Endothelial cell of umbilical vein (primary cell): ENCODE results near the gene LRIG1. TPM values are rescaled to one million over a fixed set of nuclear protein-coding genes. Genes with fewer than 3 reads are reported as not detected.

Experiments
- BruUV-seq: library from RNA; stranded (reverse); fragments of 400-500 nt; replicated peaks from 2 replicates; lab custom pipeline; 2021; lab: Mats Ljungman, UMichigan
- CTCF ChIA-PET: fragments of 300-600, 350-600 bp; sonication (Branson Sonifier 250); formaldehyde crosslinking; loops from one replicate; lab custom pipeline; 2021; ENCODE audit warnings: antibody characterized with exemption, inconsistent platforms; lab: Charles Lee
- POLR2A ChIA-PET: fragments of 300-600, 350-600 bp; sonication (Branson Sonifier 250); formaldehyde crosslinking; loops from one replicate; lab custom pipeline; 2021; ENCODE audit warnings: antibody characterized with exemption, inconsistent platforms; lab: Charles Lee
- DNase-seq: peaks from one replicate; pipeline ENCODE4 v3.0.0-alpha.2; 2011; ENCODE audit warnings: low read depth, low spot score
- FAIRE-seq: peaks from 2 replicates; lab custom pipeline; 2011; peaks lifted over from hg19 to GRCh38; lab: Jason Lieb, UNC
- H2AFZ ChIP-seq: 2 replicates; pipeline ENCODE4 v1.6.0; 2012; ENCODE audit warnings: low read depth, low read length, control low read depth, inconsistent platforms
- H3K27ac ChIP-seq: 2 replicates; pipeline ENCODE4 v1.5.1; 2011; ENCODE audit warnings: low read depth, mild to moderate bottlenecking, control low read depth, low read length, moderate library complexity; ENCODE audit not compliant: insufficient read depth
- H3K27me3 ChIP-seq, 2 experiments: 2 replicates each; pipeline versions ENCODE4 v1.6.0 to v1.6.1; 2011; ENCODE audit warnings: low read length in 2 of 2, mixed read lengths in 1 of 2; ENCODE audit not compliant: control insufficient read depth in 2 of 2, insufficient read depth in 2 of 2
- H3K36me3 ChIP-seq, 2 experiments: 2 replicates in 1 of 2; 3 replicates in 1 of 2; pipeline ENCODE4 v1.5.1; 2011; ENCODE audit warnings: low read length in 2 of 2, mild to moderate bottlenecking in 1 of 2, moderate library complexity in 1 of 2; ENCODE audit not compliant: control insufficient read depth in 2 of 2, insufficient read depth in 2 of 2; ENCODE audit errors: extremely low read depth in 1 of 2
- H3K4me1 ChIP-seq: 3 replicates; pipeline ENCODE4 v1.5.1; 2011; ENCODE audit warnings: mild to moderate bottlenecking, low read length; ENCODE audit not compliant: control insufficient read depth, insufficient read depth; ENCODE audit errors: extremely low read depth
- H3K4me2 ChIP-seq: 2 replicates; pipeline ENCODE4 v1.6.1; 2011; ENCODE audit warnings: low read length, control low read depth, mixed read lengths; ENCODE audit not compliant: insufficient read depth
- H3K4me3 ChIP-seq, 3 experiments: fragments of 200-600 bp in 1 of 3; sonication (generic), shearing (Covaris generic) in 1 of 3; replicated peaks in 1 of 3; 2 replicates each; pipeline ENCODE4 v1.5.1; 2011 to 2016; ENCODE audit warnings: control low read depth in 3 of 3, low read length in 3 of 3, mild to moderate bottlenecking in 2 of 3, inconsistent platforms in 1 of 3, low read depth in 1 of 3, moderate library complexity in 1 of 3; ENCODE audit not compliant: insufficient read depth in 1 of 3
- H3K79me2 ChIP-seq: 2 replicates; pipeline ENCODE4 v1.6.0; 2012; ENCODE audit warnings: low read length, inconsistent platforms; ENCODE audit not compliant: control insufficient read depth, insufficient read depth
- H3K9ac ChIP-seq: replicated peaks from 2 replicates; pipeline ENCODE3; 2011; ENCODE audit warnings: low read length, control low read depth; ENCODE audit not compliant: insufficient read depth; ENCODE audit errors: extremely low read depth
- H3K9me1 ChIP-seq: replicated peaks from 3 replicates; pipeline ENCODE4 v1.6.0; 2011; ENCODE audit warnings: mild to moderate bottlenecking, low read length; ENCODE audit not compliant: control insufficient read depth, insufficient read depth; ENCODE audit errors: extremely low read depth
- H3K9me3 ChIP-seq: replicated peaks from 2 replicates; pipeline ENCODE4 v1.5.1; 2012; ENCODE audit warnings: low read length, inconsistent platforms; ENCODE audit not compliant: control insufficient read depth, insufficient read depth
- H4K20me1 ChIP-seq: replicated peaks from 2 replicates; pipeline ENCODE3; 2011; ENCODE audit warnings: mild to moderate bottlenecking, low read length; ENCODE audit not compliant: control insufficient read depth, insufficient read depth; ENCODE audit errors: extremely low read depth
- EZH2 ChIP-seq: IDR thresholded peaks from 2 replicates; pipeline ENCODE4 v1.6.1; 2012; ENCODE audit warnings: borderline replicate concordance, low read depth, mild to moderate bottlenecking, moderate library complexity, low read length, inconsistent platforms; ENCODE audit not compliant: severe bottlenecking
- FOS ChIP-seq: IDR thresholded peaks from 2 replicates; pipeline ENCODE4 v1.6.1; 2011; ENCODE audit warnings: mild to moderate bottlenecking, low read length, moderate library complexity, borderline replicate concordance; ENCODE audit not compliant: insufficient read depth
- GATA2 ChIP-seq: IDR thresholded peaks from 2 replicates; pipeline ENCODE4 v1.7.0; 2011; ENCODE audit warnings: low read depth, mild to moderate bottlenecking, moderate library complexity, mixed read lengths, low read length; ENCODE audit not compliant: insufficient read length, insufficient read depth
- JUN ChIP-seq: IDR thresholded peaks from 2 replicates; pipeline ENCODE4 v1.6.1; 2011; ENCODE audit warnings: borderline replicate concordance, low read depth; ENCODE audit not compliant: insufficient read length, insufficient read depth
- MYC ChIP-seq: IDR thresholded peaks from one replicate; pipeline ENCODE4 v1.6.1; 2011; ENCODE audit warnings: mild to moderate bottlenecking, low read depth, low read length
- POLR2A ChIP-seq: IDR thresholded peaks from 2 replicates; pipeline ENCODE4 v1.6.1; 2012; ENCODE audit warnings: low read depth, mild to moderate bottlenecking, control low read depth, low read length
- POLR2AphosphoS5 ChIP-seq: IDR thresholded peaks from 2 replicates; pipeline ENCODE4 v1.6.1; 2012; ENCODE audit warnings: low read depth, mild to moderate bottlenecking, control low read depth, low read length, moderate library complexity; ENCODE audit not compliant: insufficient read depth
- dilution Hi-C: fragments of 300-500 bp; cut with MboI; formaldehyde crosslinking; loops from one replicate; pipeline ENCODE4 v1.15.0; 2019; ENCODE audit warnings: low sequenced_read_pairs; ENCODE audit not compliant: extremely low pct_ligation_motif_present
- intact Hi-C: fragments of 100-400 bp; cut with micrococcal nuclease; formaldehyde crosslinking; loops from one replicate; pipeline ENCODE4 v1.10.0; 2022
- polyA plus RNA-seq, 4 experiments: library from polyadenylated mRNA; depleted of rRNA in 3 of 4; stranded (reverse) in 3 of 4; unstranded in 1 of 4; fragments of >200 nt; gene quantifications; 2 replicates each; pipeline versions ENCODE4 v1.2.1 to v1.2.3, GENCODE V29; 2011 to 2012; ENCODE audit warnings: missing spikeins in 1 of 4
- total RNA-seq: library from RNA; stranded (reverse); gene quantifications from 2 replicates; pipeline ENCODE4 v1.2.3, GENCODE V29; 2021
- TF ChIP-seq, protein P1 (sequence below), 2 donors: IDR thresholded peaks; 1 replicate in 1 of 2; 2 replicates in 1 of 2; pipeline ENCODE4 v1.5.1; 2011; ENCODE audit warnings: low read length in 2 of 2, mild to moderate bottlenecking in 2 of 2, moderate library complexity in 2 of 2, control low read depth in 1 of 2, inconsistent platforms in 1 of 2, low read depth in 1 of 2; ENCODE audit not compliant: insufficient read depth in 1 of 2; ENCODE audit errors: extremely low read depth in 1 of 2
- TF ChIP-seq, protein P2 (sequence below): IDR thresholded peaks from 2 replicates; pipeline ENCODE4 v1.6.1; 2011; ENCODE audit not compliant: insufficient read depth, insufficient read length

Gene LRIG1
- total and polyA plus RNA-seq, 2 donors (not counting 3 experiments of a cell fraction or from before 2014, with no cell fraction given): 50.3 to 52.2 TPM

- DNase-seq (no peak), FAIRE-seq (no peak)
- Histone ChIP-seq H3K4me3 (no peak overlapping the region), H3K36me3 (no peaks in the 10 kb centered on the region), H4K20me1 (no peaks in the 10 kb centered on the region), H3K9me3 (no peaks in the 10 kb centered on the region), H3K27me3 (no peaks in the 10 kb centered on the region), H3K4me2 (no peak overlapping the region), H2AFZ (no peak overlapping the region), H3K4me1 (peaks cover 34% of the 10 kb centered on the region), H3K27ac (no peak overlapping the region), H3K79me2 (peaks cover 60% of the 10 kb centered on the region), H3K9me1 (peaks cover 2% of the 10 kb centered on the region), H3K9ac (no peak overlapping the region)
- dilution Hi-C loops (no loop called here), intact Hi-C loops (no loop called here)
- BruUV-seq: no TSS peak
- ChIA-PET CTCF (no interaction called here), POLR2A (no interaction called here)
- TF ChIP-seq POLR2A (no peak), POLR2AphosphoS5 (no peak), EZH2 (no peak), FOS (no peak), MYC (no peak)
- TF ChIP-seq, protein P1, sequence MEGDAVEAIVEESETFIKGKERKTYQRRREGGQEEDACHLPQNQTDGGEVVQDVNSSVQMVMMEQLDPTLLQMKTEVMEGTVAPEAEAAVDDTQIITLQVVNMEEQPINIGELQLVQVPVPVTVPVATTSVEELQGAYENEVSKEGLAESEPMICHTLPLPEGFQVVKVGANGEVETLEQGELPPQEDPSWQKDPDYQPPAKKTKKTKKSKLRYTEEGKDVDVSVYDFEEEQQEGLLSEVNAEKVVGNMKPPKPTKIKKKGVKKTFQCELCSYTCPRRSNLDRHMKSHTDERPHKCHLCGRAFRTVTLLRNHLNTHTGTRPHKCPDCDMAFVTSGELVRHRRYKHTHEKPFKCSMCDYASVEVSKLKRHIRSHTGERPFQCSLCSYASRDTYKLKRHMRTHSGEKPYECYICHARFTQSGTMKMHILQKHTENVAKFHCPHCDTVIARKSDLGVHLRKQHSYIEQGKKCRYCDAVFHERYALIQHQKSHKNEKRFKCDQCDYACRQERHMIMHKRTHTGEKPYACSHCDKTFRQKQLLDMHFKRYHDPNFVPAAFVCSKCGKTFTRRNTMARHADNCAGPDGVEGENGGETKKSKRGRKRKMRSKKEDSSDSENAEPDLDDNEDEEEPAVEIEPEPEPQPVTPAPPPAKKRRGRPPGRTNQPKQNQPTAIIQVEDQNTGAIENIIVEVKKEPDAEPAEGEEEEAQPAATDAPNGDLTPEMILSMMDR (IDR thresholded peaks at IDR 0.05; ENCODE audit: extremely low read depth in 1 of 2, insufficient read depth in 1 of 2, low read depth in 1 of 2, low read length in 2 of 2): no peak
Measured at GRCh38 chr3:66488492-66488891, 12.3 kb downstream of the LRIG1 start.

GRCh38 chr3:66487465-66487864 is 13.4 kb downstream of the LRIG1 start:
- no peaks in the 10 kb centered on the region for H3K9me3 ChIP-seq
- DNase-seq (no peak), FAIRE-seq (no peak)
- no TSS peak for BruUV-seq
- H3K79me2 ChIP-seq: peaks cover 59% of the 10 kb centered on the region
- no peaks in the 10 kb centered on the region for H4K20me1 ChIP-seq
- intact Hi-C loops (no loop called here), dilution Hi-C loops (no loop called here)
- H3K4me2 ChIP-seq: no peak overlapping the region
- TF ChIP-seq JUN (no peak), GATA2 (no peak), MYC (no peak), POLR2A (no peak), EZH2 (no peak), POLR2AphosphoS5 (no peak), FOS (no peak)
- TF ChIP-seq, protein P1 (IDR thresholded peaks at IDR 0.05; ENCODE audit: extremely low read depth in 1 of 2, insufficient read depth in 1 of 2, low read depth in 1 of 2, low read length in 2 of 2): no peak
- TF ChIP-seq, protein P2, sequence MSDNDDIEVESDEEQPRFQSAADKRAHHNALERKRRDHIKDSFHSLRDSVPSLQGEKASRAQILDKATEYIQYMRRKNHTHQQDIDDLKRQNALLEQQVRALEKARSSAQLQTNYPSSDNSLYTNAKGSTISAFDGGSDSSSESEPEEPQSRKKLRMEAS: no peak
- peaks cover 34% of the 10 kb centered on the region for H3K4me1 ChIP-seq
- H3K27me3 ChIP-seq: no peaks in the 10 kb centered on the region
- no peak overlapping the region for H3K27ac ChIP-seq
- ChIA-PET CTCF (interaction anchor here (1.0 kb wide), 1 partner anchor 9 kb away, joined by 3 read pairs; no protein-coding TSS in a partner anchor), POLR2A (no interaction called here)
- H2AFZ ChIP-seq: no peak overlapping the region
- no peak overlapping the region for H3K9ac ChIP-seq
- H3K36me3 ChIP-seq: no peaks in the 10 kb centered on the region
- H3K9me1 ChIP-seq: peaks cover 2% of the 10 kb centered on the region
- no peak overlapping the region for H3K4me3 ChIP-seq
